GM12892 (cell line): ENCODE measurements around the gene PTPRN2.

Source experiments
- POLR2A ChIP-seq: IDR thresholded peaks from 2 replicates; pipeline ENCODE4 v1.6.1; 2011; ENCODE audit warnings: low read depth, low read length, control low read depth
- POLR2AphosphoS5 ChIP-seq: IDR thresholded peaks from 2 replicates; pipeline ENCODE4 v1.6.1; 2011; ENCODE audit warnings: low read depth, low read length, control low read depth
- TAF1 ChIP-seq: IDR thresholded peaks from 2 replicates; pipeline ENCODE4 v1.6.1; 2011; ENCODE audit warnings: low read depth, mild to moderate bottlenecking, control low read depth, low read length, borderline replicate concordance

DNA sequence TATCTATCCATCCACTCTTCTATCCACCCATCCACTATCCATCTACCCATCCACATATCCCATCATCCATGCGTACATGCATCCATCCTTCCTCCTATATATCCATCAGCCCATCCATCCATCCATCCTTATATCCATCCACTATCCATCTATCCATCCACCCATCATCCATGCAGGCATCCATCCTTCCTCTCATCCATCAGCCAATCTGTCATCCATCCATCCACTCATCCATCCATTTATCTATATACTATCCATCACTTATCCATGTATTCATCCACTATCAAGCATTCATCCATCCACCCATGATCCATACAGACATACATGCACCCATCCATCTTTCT is 765.0 kb downstream of the PTPRN2 start:
- no peak for TF ChIP-seq POLR2AphosphoS5
- no peak for TF ChIP-seq POLR2A
- no peak for TF ChIP-seq TAF1
